Kidney epithelial cell (primary cell): ENCODE measurements around the gene MXD3. TPM values are rescaled to one million over a fixed set of nuclear protein-coding genes. Genes with fewer than 3 reads are reported as not detected.
A peak's percentile ranks its signal among the peaks of the same experiment; 100 is the strongest.

Source experiments
- DNase-seq: peaks from one replicate; pipeline ENCODE4 v3.0.0-alpha.2; 2010; ENCODE audit warnings: low read depth
- H3K27me3 ChIP-seq: 2 replicates; pipeline ENCODE4 v1.6.0; 2011; ENCODE audit warnings: low read length; ENCODE audit not compliant: control insufficient read depth, insufficient read depth
- H3K36me3 ChIP-seq: 2 replicates; pipeline ENCODE4 v1.5.1; 2011; ENCODE audit warnings: low read length; ENCODE audit not compliant: control insufficient read depth, insufficient read depth
- H3K4me3 ChIP-seq: 2 replicates; pipeline ENCODE4 v1.5.1; 2011; ENCODE audit warnings: low read depth, mild to moderate bottlenecking, control low read depth, low read length
- CTCF ChIP-seq: IDR thresholded peaks from 2 replicates; pipeline ENCODE4 v1.5.1; 2011; ENCODE audit warnings: mild to moderate bottlenecking, moderate library complexity, low read length, control low read depth, inconsistent platforms; ENCODE audit not compliant: insufficient read depth, poor library complexity, severe bottlenecking
- total RNA-seq: library from RNA; depleted of rRNA; stranded (reverse); fragments of >200 nt; gene quantifications from 2 replicates; pipeline ENCODE4 v1.2.3, GENCODE V29; 2015

Gene MXD3
- total RNA-seq, 1 donor from 2014 or later, result 6.6 TPM

GRCh38 chr5:177313561-177314259 lies 2.0 kb upstream of the MXD3 start:
- no peaks in the 10 kb centered on the region for H3K36me3 ChIP-seq
- no peak for TF ChIP-seq CTCF
- no peak for DNase-seq
- H3K4me3 ChIP-seq, result no peak overlapping the region
- no peaks in the 10 kb centered on the region for H3K27me3 ChIP-seq

- peak; percentile 7 for TF ChIP-seq CTCF
- no peaks in the 10 kb centered on the region for H3K36me3 ChIP-seq
- no peaks in the 10 kb centered on the region for H3K27me3 ChIP-seq
- DNase-seq, result no peak
- peak overlapping the region; percentile 29 for H3K4me3 ChIP-seq
Observed at GRCh38 chr5:177312649-177313181, 1.0 kb upstream of the MXD3 start.

GRCh38 chr5:177311392-177311722 lies 341 bp downstream of the MXD3 start:
- Histone ChIP-seq H3K36me3 (no peaks in the 10 kb centered on the region), H3K27me3 (no peaks in the 10 kb centered on the region), H3K4me3 (peak overlapping the region; percentile 46)
- TF ChIP-seq CTCF, result no peak
- DNase-seq, result no peak

GRCh38 chr5:177310757-177311391 lies 824 bp downstream of the MXD3 start:
- no peak for DNase-seq
- no peaks in the 10 kb centered on the region for H3K36me3 ChIP-seq
- no peaks in the 10 kb centered on the region for H3K27me3 ChIP-seq
- TF ChIP-seq CTCF, result no peak
- H3K4me3 ChIP-seq, result peak overlapping the region; percentile 46

GRCh38 chr5:177310332-177310731 lies 1.4 kb downstream of the MXD3 start:
- H3K4me3 ChIP-seq, result peak overlapping the region; percentile 46
- peaks cover 1% of the 10 kb centered on the region for H3K36me3 ChIP-seq
- no peaks in the 10 kb centered on the region for H3K27me3 ChIP-seq
- DNase-seq, result no peak
- TF ChIP-seq CTCF, result no peak
